Right cardiac atrium (tissue), 5 donors: ENCODE data around the gene PHTF2. TPM values are rescaled to one million over a fixed set of nuclear protein-coding genes. Genes with fewer than 3 reads are reported as not detected.

Experiments
- ATAC-seq, 2 donors: fragments of 200-7000 bp; cut with Tn5 transposase; one replicate each; pipeline versions ENCODE4 v1.8.0 to v1.9.1; 2020; ENCODE audit warnings: moderate library complexity in 2 of 2, mild to moderate bottlenecking in 1 of 2
- DNase-seq, 3 donors: peaks; one replicate each; pipeline ENCODE4 v3.0.0-alpha.2; 2020
- H3K27ac ChIP-seq: one replicate; pipeline ENCODE4 v1.5.1; 2013; ENCODE audit warnings: mild to moderate bottlenecking, low read length, control low read depth, moderate library complexity
- H3K27me3 ChIP-seq: one replicate; pipeline ENCODE4 v1.6.1; 2013; ENCODE audit not compliant: control insufficient read depth, insufficient read depth
- H3K4me1 ChIP-seq: one replicate; pipeline ENCODE4 v1.6.1; 2013; ENCODE audit warnings: low read length; ENCODE audit not compliant: control insufficient read depth, insufficient read depth
- H3K4me3 ChIP-seq: one replicate; pipeline ENCODE4 v1.5.1; 2013; ENCODE audit warnings: low read length, control low read depth
- H3K9me3 ChIP-seq: one replicate; pipeline ENCODE4 v1.6.1; 2013; ENCODE audit warnings: low read length; ENCODE audit not compliant: control insufficient read depth
- WGBS: extraction: QIAGEN DNeasy Blood & Tissue Kit; methylation state at CpG from one replicate; pipeline ENCODE4 v1.1.7; 2013; 5-methylcytosine and 5-hydroxymethylcytosine counted together
- intact Hi-C, 4 donors: fragments of 100-400 bp; cut with DNase I; formaldehyde crosslinking; loops; one replicate each; pipeline versions ENCODE4 v1.11.0 to v1.14.0; 2022 to 2023
- polyA plus RNA-seq: library from polyadenylated mRNA; stranded (reverse); fragments of 200-250 nt; gene quantifications from one replicate; pipeline ENCODE4 v1.2.3, GENCODE V29; 2013
- total RNA-seq, 4 donors: library from RNA; stranded (reverse); fragmentation: NEBNext Ultra II Directional; extraction: Animal tissue kit (Norgen Biotek cat#: 25700); gene quantifications; one replicate each; pipeline ENCODE4 v1.2.1, GENCODE V29; 2021
- donor health status: healthy with polysubstance abuse.
- donor health status: DM: no; HTN: yes; CAD: no.
- donor health status: DM: no; HTN: no; CAD: no.
- donor health status: DM: no; HTN: yes; CAD: no; lungs with severe emphysema.
- donor health status: DM: yes; HTN: yes; CAD: no.

PHTF2 gene
- total and polyA plus RNA-seq, 5 donors = 8.4 to 20.3 (median 18.1) TPM

DNA sequence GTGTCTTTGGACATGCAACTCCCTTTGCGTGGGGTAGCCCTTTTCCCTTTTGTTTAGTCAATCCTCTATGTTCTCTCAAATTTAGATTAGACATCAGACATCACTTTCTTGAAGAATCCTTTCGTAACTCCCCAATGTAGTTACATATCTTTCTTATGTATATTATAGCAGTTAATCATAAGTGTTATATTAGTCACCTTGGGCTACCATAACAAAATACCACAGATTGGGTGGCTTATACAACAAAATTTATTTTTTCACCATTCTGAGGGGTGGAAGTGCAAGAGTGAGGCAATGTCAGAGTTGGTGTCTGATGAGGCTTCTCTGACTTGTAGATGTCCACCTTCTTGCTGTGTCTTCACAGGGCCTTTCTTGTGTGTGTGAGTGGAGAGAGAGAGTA is 105.7 kb downstream of the PHTF2 start:
- H3K27me3 ChIP-seq = no peaks in the 10 kb centered on the region
- no peak for DNase-seq
- no peaks in the 10 kb centered on the region for H3K4me1 ChIP-seq
- intact Hi-C loops = no loop called here
- no peaks in the 10 kb centered on the region for H3K9me3 ChIP-seq
- no peak overlapping the region for H3K27ac ChIP-seq
- WGBS = 98% methylated on average over 2 of the region's 2 CpGs
- H3K4me3 ChIP-seq = no peak overlapping the region
- no peak for ATAC-seq

GRCh38 chr7:77907281-77907680 is 108.7 kb downstream of the PHTF2 start:
- DNase-seq (no peak), ATAC-seq (no peak)
- WGBS = 78% methylated on average over 2 of the region's 2 CpGs
- Histone ChIP-seq H3K9me3 (no peaks in the 10 kb centered on the region), H3K27me3 (no peaks in the 10 kb centered on the region), H3K27ac (no peak overlapping the region), H3K4me1 (no peaks in the 10 kb centered on the region), H3K4me3 (no peak overlapping the region)
- intact Hi-C loops = no loop called here

DNA sequence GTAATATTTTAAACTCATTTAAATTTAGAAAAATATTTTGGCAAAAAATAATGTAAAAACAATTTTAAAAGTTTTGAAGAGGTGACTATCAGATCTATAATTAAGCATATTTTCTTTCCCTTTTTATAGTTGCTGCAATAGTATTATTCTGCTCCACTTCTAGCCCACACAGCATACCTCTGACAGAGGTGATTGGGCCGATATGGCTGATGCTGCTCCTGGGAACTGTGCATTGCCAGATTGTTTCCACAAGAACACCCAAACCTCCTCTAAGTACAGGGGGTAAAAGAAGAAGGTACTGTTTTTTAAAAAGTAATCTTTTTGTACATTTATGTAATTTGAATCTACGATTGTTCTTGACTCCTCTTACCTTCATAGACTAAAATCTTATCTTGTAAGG is 110.1 kb downstream of the PHTF2 start:
- DNase-seq = no peak
- Histone ChIP-seq H3K9me3 (no peaks in the 10 kb centered on the region), H3K27ac (no peak overlapping the region), H3K4me3 (no peak overlapping the region), H3K27me3 (no peaks in the 10 kb centered on the region), H3K4me1 (no peaks in the 10 kb centered on the region)
- 94% methylated on average over 2 of the region's 2 CpGs for WGBS
- intact Hi-C loops = no loop called here
- no peak for ATAC-seq

DNA sequence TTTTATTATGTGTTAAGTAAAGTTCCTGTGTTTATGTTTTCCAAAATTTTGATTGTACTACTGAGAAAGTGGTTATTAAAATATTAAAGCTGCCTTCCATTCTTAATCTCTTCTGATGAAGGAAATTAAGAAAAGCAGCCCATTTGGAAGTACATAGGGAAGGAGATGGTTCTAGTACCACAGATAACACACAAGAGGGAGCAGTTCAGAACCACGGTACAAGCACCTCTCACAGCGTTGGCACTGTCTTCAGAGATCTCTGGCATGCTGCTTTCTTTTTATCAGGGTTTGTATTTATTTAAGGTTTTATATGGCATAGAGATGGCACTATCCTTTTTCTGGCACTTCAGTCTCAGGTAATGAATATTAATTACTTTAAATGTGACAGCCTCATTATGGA is 111.6 kb downstream of the PHTF2 start:
- DNase-seq (no peak), ATAC-seq (no peak)
- intact Hi-C loops = no loop called here
- no peaks in the 10 kb centered on the region for H3K27me3 ChIP-seq
- H3K4me3 ChIP-seq = no peak overlapping the region
- no peak overlapping the region for H3K27ac ChIP-seq
- 62% methylated on average over 2 of the region's 2 CpGs for WGBS
- H3K4me1 ChIP-seq = no peaks in the 10 kb centered on the region
- no peaks in the 10 kb centered on the region for H3K9me3 ChIP-seq

GRCh38 chr7:77912293-77912692 is 113.7 kb downstream of the PHTF2 start:
- Histone ChIP-seq H3K9me3 (no peaks in the 10 kb centered on the region), H3K4me1 (no peaks in the 10 kb centered on the region), H3K27ac (no peak overlapping the region), H3K27me3 (no peaks in the 10 kb centered on the region), H3K4me3 (no peak overlapping the region)
- intact Hi-C loops = no loop called here
- ATAC-seq (no peak), DNase-seq (no peak)
- 65% methylated on average over 1 of the region's 1 CpG for WGBS

DNA sequence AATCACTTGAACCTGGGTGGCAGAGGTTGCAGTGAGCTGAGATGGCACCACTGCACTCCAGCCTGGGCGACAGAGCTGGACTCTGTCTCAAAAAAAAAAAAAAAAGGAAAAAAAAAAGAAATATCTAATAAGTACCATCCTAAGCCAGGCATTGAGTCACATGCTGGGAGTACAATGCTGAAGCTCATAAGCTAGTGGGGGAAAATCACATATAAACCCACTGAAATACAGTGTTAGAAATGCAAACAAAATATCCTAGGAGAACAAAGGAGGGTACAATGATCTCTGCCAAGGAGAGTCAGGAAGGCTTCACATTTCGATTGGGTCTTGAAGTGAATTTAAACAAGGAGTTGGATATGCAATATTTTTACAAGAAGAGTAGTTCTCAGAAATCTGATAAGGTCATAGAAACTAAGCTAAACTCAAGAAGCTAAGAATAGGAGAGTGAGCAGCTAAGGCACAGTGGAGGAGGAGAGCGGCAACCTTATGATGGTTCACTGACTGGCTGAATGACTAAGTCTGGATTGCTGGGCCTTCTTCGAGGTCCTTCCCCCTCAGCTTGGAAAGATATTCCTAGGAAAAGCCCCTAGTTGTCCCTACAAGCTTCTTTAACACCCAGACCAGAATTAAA is 115.5 kb downstream of the PHTF2 start:
- H3K27me3 ChIP-seq = no peaks in the 10 kb centered on the region
- H3K9me3 ChIP-seq = no peaks in the 10 kb centered on the region
- DNase-seq (no peak), ATAC-seq (no peak)
- intact Hi-C loops = no loop called here
- WGBS = 89% methylated on average over 4 of the region's 4 CpGs
- H3K4me3 ChIP-seq = no peak overlapping the region
- H3K27ac ChIP-seq = no peak overlapping the region
- no peaks in the 10 kb centered on the region for H3K4me1 ChIP-seq

GRCh38 chr7:77917500-77918262 is 119.1 kb downstream of the PHTF2 start:
- Histone ChIP-seq H3K4me3 (no peak overlapping the region), H3K27ac (no peak overlapping the region), H3K9me3 (no peaks in the 10 kb centered on the region), H3K27me3 (no peaks in the 10 kb centered on the region), H3K4me1 (no peaks in the 10 kb centered on the region)
- DNase-seq (no peak), ATAC-seq (no peak)
- intact Hi-C loops = no loop called here
- over 99% methylated on average over 2 of the region's 2 CpGs for WGBS

- intact Hi-C loops = no loop called here
- 91% methylated on average over 1 of the region's 1 CpG for WGBS
Observed at GRCh38 chr7:77918676-77919075, 120.1 kb downstream of the PHTF2 start.

DNA sequence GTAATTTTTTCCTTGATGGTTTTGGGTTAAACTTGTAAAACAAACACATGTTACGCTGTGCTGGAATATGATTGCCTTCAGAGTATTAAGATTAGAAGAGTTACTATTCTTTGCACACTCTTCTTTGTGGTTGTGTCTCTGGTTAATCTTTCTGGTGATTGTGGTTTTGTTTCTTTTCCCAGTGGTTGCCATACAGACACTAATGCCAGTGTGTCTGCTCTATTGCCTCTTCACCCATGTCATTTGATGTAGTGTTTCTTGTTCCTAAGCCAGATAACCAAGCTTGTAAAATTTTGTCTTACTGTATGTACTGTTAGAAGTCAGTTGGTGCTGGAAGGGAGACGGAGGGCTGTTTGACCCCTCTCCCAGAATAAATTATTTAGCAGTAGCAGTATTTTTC is 124.8 kb downstream of the PHTF2 start:
- Histone ChIP-seq H3K27me3 (no peaks in the 10 kb centered on the region), H3K4me3 (no peak overlapping the region), H3K27ac (no peak overlapping the region), H3K4me1 (no peaks in the 10 kb centered on the region), H3K9me3 (no peaks in the 10 kb centered on the region)
- intact Hi-C loops = no loop called here
- ATAC-seq = no peak
- DNase-seq = no peak
- 68% methylated on average over 2 of the region's 2 CpGs for WGBS

More at GRCh38 chr7:77918676-77919075, 120.1 kb downstream of the PHTF2 start:
- Histone ChIP-seq H3K27ac (no peak overlapping the region), H3K4me1 (no peaks in the 10 kb centered on the region), H3K9me3 (no peaks in the 10 kb centered on the region), H3K4me3 (no peak overlapping the region), H3K27me3 (no peaks in the 10 kb centered on the region)
- DNase-seq (no peak), ATAC-seq (no peak)

DNA sequence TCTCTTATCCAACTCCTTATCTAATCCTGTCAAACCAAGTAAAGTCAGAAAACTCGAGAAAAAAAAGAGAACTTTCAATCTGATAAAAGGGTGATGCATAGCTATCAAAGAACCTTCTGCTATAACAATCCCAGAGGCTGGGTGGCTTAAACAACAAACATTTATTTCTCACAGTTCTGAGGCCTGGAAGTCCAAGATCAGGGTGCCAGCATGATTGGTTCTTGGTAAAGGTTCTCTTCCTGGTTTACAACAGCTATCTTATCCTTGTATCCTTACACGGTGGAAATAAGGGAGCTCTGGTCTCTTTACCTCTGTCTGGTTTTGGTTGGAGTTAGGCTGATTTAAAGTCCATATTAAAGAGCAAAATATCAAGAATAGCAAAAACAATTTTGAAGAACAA is 131.9 kb downstream of the PHTF2 start:
- DNase-seq (no peak), ATAC-seq (no peak)
- H3K27me3 ChIP-seq = no peaks in the 10 kb centered on the region
- H3K4me3 ChIP-seq = no peak overlapping the region
- 66% methylated on average over 2 of the region's 2 CpGs for WGBS
- H3K9me3 ChIP-seq = no peaks in the 10 kb centered on the region
- no peak overlapping the region for H3K27ac ChIP-seq
- H3K4me1 ChIP-seq = no peaks in the 10 kb centered on the region
- intact Hi-C loops = no loop called here

- WGBS = 84% methylated on average over 5 of the region's 5 CpGs
- no peaks in the 10 kb centered on the region for H3K27me3 ChIP-seq
- H3K4me1 ChIP-seq = no peaks in the 10 kb centered on the region
- intact Hi-C loops = no loop called here
- H3K4me3 ChIP-seq = no peak overlapping the region
- ATAC-seq (no peak), DNase-seq (no peak)
- H3K27ac ChIP-seq = no peak overlapping the region
- no peaks in the 10 kb centered on the region for H3K9me3 ChIP-seq
Observed at GRCh38 chr7:77931841-77932240, 133.3 kb downstream of the PHTF2 start.
